H1 (cell line): ENCODE data around the gene PPP1R13B. TPM values are rescaled to one million over a fixed set of nuclear protein-coding genes. Genes with fewer than 3 reads are reported as not detected.

Experiments
- CTCF ChIA-PET: fragments of 300-600 bp; sonication (Branson Sonifier 250); formaldehyde crosslinking; loops from one replicate; lab custom pipeline; 2021; ENCODE audit not compliant: partially characterized antibody; lab: Charles Lee
- POLR2A ChIA-PET: fragments of 300-600 bp; sonication (Branson Sonifier 250); formaldehyde crosslinking; loops from one replicate; lab custom pipeline; 2021; ENCODE audit warnings: inconsistent platforms; ENCODE audit not compliant: partially characterized antibody; lab: Charles Lee
- DNase-seq, 2 experiments: peaks; one replicate each; pipeline versions ENCODE4 v3.0.0 to v3.0.0-alpha.2; 2010 to 2022; ENCODE audit warnings: low spot score in 2 of 2, low read depth in 1 of 2, mixed read lengths in 1 of 2
- FAIRE-seq: peaks from 2 replicates; lab custom pipeline; 2011; peaks lifted over from hg19 to GRCh38; lab: Jason Lieb, UNC
- H2AFZ ChIP-seq: 2 replicates; pipeline ENCODE4 v1.8.1; 2012; ENCODE audit warnings: low read length, inconsistent platforms
- H2AK5ac ChIP-seq: 2 replicates; pipeline ENCODE4 v1.6.1; 2013; ENCODE audit warnings: low read depth, low read length
- H2BK120ac ChIP-seq: replicated peaks from 2 replicates; pipeline ENCODE3; 2013; ENCODE audit warnings: low read depth, low read length, inconsistent platforms
- H2BK12ac ChIP-seq: 2 replicates; pipeline ENCODE4 v1.6.1; 2013; ENCODE audit warnings: low read depth, low read length
- H2BK15ac ChIP-seq: 2 replicates; pipeline ENCODE4 v1.6.1; 2013; ENCODE audit warnings: low read length
- H2BK20ac ChIP-seq: 2 replicates; pipeline ENCODE4 v1.6.1; 2013; ENCODE audit warnings: low read length
- H2BK5ac ChIP-seq: 2 replicates; pipeline ENCODE4 v1.6.1; 2013; ENCODE audit warnings: low read depth, low read length
- H3K14ac ChIP-seq: 2 replicates; pipeline ENCODE4 v1.6.1; 2013; ENCODE audit warnings: inconsistent platforms; ENCODE audit not compliant: insufficient read length
- H3K18ac ChIP-seq: 2 replicates; pipeline ENCODE4 v1.6.1; 2013; ENCODE audit warnings: low read length; ENCODE audit errors: extremely low read depth
- H3K23ac ChIP-seq: 2 replicates; pipeline ENCODE4 v1.6.1; 2013; ENCODE audit warnings: inconsistent platforms; ENCODE audit not compliant: insufficient read length
- H3K23me2 ChIP-seq: 2 replicates; pipeline ENCODE4 v1.6.1; 2013; ENCODE audit warnings: low read depth, low read length
- H3K27ac ChIP-seq: 2 replicates; pipeline ENCODE4 v1.6.1; 2011; ENCODE audit warnings: low read depth, low read length, inconsistent platforms
- H3K27me3 ChIP-seq, 4 experiments: replicated peaks in 1 of 4; 1 replicate in 1 of 4; 2 replicates in 3 of 4; pipeline versions ENCODE4 v1.6.1 to v1.8.1; 2011 to 2013; ENCODE audit warnings: low read length in 3 of 4, mild to moderate bottlenecking in 3 of 4, inconsistent platforms in 2 of 4, mixed read lengths in 2 of 4, moderate library complexity in 1 of 4; ENCODE audit not compliant: control insufficient read depth in 3 of 4, insufficient read depth in 3 of 4; ENCODE audit errors: extremely low read depth in 1 of 4
- H3K36me3 ChIP-seq, 4 experiments: 2 replicates each; pipeline versions ENCODE4 v1.6.1 to v1.8.1; 2011 to 2013; ENCODE audit warnings: mild to moderate bottlenecking in 4 of 4, low read length in 3 of 4, moderate library complexity in 2 of 4, control low read depth in 1 of 4, inconsistent platforms in 1 of 4; ENCODE audit not compliant: insufficient read depth in 4 of 4, control insufficient read depth in 2 of 4
- H3K4ac ChIP-seq: replicated peaks from 2 replicates; pipeline ENCODE3; 2013; ENCODE audit warnings: low read length, low read depth, mixed read lengths, inconsistent platforms; ENCODE audit not compliant: insufficient read length
- H3K4me1 ChIP-seq, 4 experiments: replicated peaks in 1 of 4; 1 replicate in 1 of 4; 2 replicates in 3 of 4; pipeline versions ENCODE4 v1.6.1 to v1.8.1; 2011 to 2013; ENCODE audit warnings: low read length in 3 of 4, inconsistent platforms in 2 of 4, mixed read lengths in 1 of 4; ENCODE audit not compliant: insufficient read depth in 4 of 4, control insufficient read depth in 3 of 4
- H3K4me2 ChIP-seq, 2 experiments: 2 replicates each; pipeline versions ENCODE4 v1.6.1 to v1.8.1; 2011 to 2013; ENCODE audit warnings: low read depth in 2 of 2, low read length in 2 of 2, control low read depth in 1 of 2, inconsistent platforms in 1 of 2, mild to moderate bottlenecking in 1 of 2; ENCODE audit not compliant: insufficient read depth in 1 of 2
- H3K4me3 ChIP-seq, 4 experiments: fragments of 200-600, 300-600 bp in 1 of 4; sonication (generic), shearing (Covaris generic), sonication (Bioruptor Twin) in 1 of 4; 2 replicates each; pipeline versions ENCODE4 v1.5.1 to v1.8.1; 2011 to 2016; ENCODE audit warnings: low read length in 4 of 4, low read depth in 3 of 4, control low read depth in 2 of 4, inconsistent platforms in 2 of 4, mild to moderate bottlenecking in 2 of 4, mixed read lengths in 1 of 4, moderate library complexity in 1 of 4; ENCODE audit not compliant: insufficient read depth in 2 of 4; ENCODE audit errors: extremely low read depth in 1 of 4
- H3K56ac ChIP-seq: replicated peaks from 2 replicates; pipeline ENCODE3; 2013; ENCODE audit warnings: low read depth, mild to moderate bottlenecking, mixed read lengths, low read length, inconsistent platforms; ENCODE audit not compliant: insufficient read length
- H3K79me1 ChIP-seq: 2 replicates; pipeline ENCODE4 v1.6.1; 2013; ENCODE audit warnings: low read depth, low read length, control low read depth
- H3K79me2 ChIP-seq, 2 experiments: 2 replicates each; pipeline versions ENCODE4 v1.6.1 to v1.8.1; 2012 to 2013; ENCODE audit warnings: low read length in 2 of 2, mild to moderate bottlenecking in 2 of 2, inconsistent platforms in 1 of 2; ENCODE audit not compliant: insufficient read depth in 2 of 2, control insufficient read depth in 1 of 2
- H3K9ac ChIP-seq, 4 experiments: replicated peaks in 1 of 4; 1 replicate in 1 of 4; 2 replicates in 3 of 4; pipeline versions ENCODE4 v1.6.1 to v1.8.1; 2011 to 2013; ENCODE audit warnings: low read depth in 3 of 4, low read length in 3 of 4, control low read depth in 2 of 4, mild to moderate bottlenecking in 2 of 4, moderate library complexity in 2 of 4, inconsistent platforms in 1 of 4; ENCODE audit errors: extremely low read depth in 1 of 4
- H3K9me3 ChIP-seq, 2 experiments: 2 replicates each; pipeline versions ENCODE4 v1.6.1 to v1.8.1; 2012 to 2013; ENCODE audit warnings: mild to moderate bottlenecking in 2 of 2, moderate library complexity in 2 of 2, control low read depth in 1 of 2, inconsistent platforms in 1 of 2, low read depth in 1 of 2, low read length in 1 of 2, mixed read lengths in 1 of 2; ENCODE audit not compliant: insufficient read depth in 2 of 2
- H4K20me1 ChIP-seq, 2 experiments: replicated peaks in 1 of 2; 2 replicates each; pipeline versions ENCODE3 to v1.8.1; 2011 to 2013; ENCODE audit warnings: inconsistent platforms in 2 of 2, low read length in 2 of 2, mild to moderate bottlenecking in 1 of 2; ENCODE audit not compliant: insufficient read depth in 2 of 2, control insufficient read depth in 1 of 2
- H4K5ac ChIP-seq: 2 replicates; pipeline ENCODE4 v1.6.1; 2013; ENCODE audit warnings: low read length, low read depth, mixed read lengths, inconsistent platforms; ENCODE audit not compliant: insufficient read length
- H4K8ac ChIP-seq: 2 replicates; pipeline ENCODE4 v1.8.0; 2013; ENCODE audit warnings: mild to moderate bottlenecking, moderate library complexity, low read length, inconsistent platforms; ENCODE audit not compliant: insufficient read depth; ENCODE audit errors: extremely low read depth
- H4K91ac ChIP-seq: replicated peaks from 2 replicates; pipeline ENCODE3; 2013; ENCODE audit warnings: low read length, mixed read lengths, inconsistent platforms; ENCODE audit not compliant: insufficient read length
- ATF2 ChIP-seq: IDR thresholded peaks from 2 replicates; pipeline ENCODE4 v1.6.1; 2012; ENCODE audit warnings: low read length, inconsistent platforms
- BCL11A ChIP-seq, 2 experiments: IDR thresholded peaks; one replicate each; pipeline ENCODE4 v1.6.1; 2011; ENCODE audit warnings: low read depth in 2 of 2, low read length in 2 of 2, mild to moderate bottlenecking in 2 of 2
- CREB1 ChIP-seq: IDR thresholded peaks from 2 replicates; pipeline ENCODE4 v1.6.1; 2012; ENCODE audit warnings: inconsistent platforms
- E2F6 ChIP-seq: IDR thresholded peaks from 2 replicates; pipeline ENCODE4 v1.6.1; 2012; ENCODE audit warnings: inconsistent platforms
- HDAC6 ChIP-seq: IDR thresholded peaks from one replicate; pipeline ENCODE4 v1.7.1; 2012; ENCODE audit warnings: low read depth, mild to moderate bottlenecking, inconsistent platforms, low read length, moderate library complexity
- MAFK ChIP-seq: IDR thresholded peaks from 2 replicates; pipeline ENCODE4 v1.6.1; 2012; ENCODE audit warnings: low read depth, mild to moderate bottlenecking, improper control_type of control experiment, low read length
- NANOG ChIP-seq: IDR thresholded peaks from 2 replicates; pipeline ENCODE4 v1.6.1; 2011; ENCODE audit warnings: low read length, low read depth, mild to moderate bottlenecking, inconsistent platforms; ENCODE audit not compliant: insufficient read depth, poor library complexity, severe bottlenecking
- RNF2 ChIP-seq: fragments of 200-900, 300-1000 bp; sonication (generic); IDR thresholded peaks from 2 replicates; pipeline ENCODE4 v1.7.1; 2016; ENCODE audit warnings: borderline replicate concordance, low read depth, mild to moderate bottlenecking, antibody characterized with exemption, low read length; ENCODE audit not compliant: poor library complexity, severe bottlenecking; ENCODE audit errors: missing control alignments
- RXRA ChIP-seq: IDR thresholded peaks from 2 replicates; pipeline ENCODE4 v1.6.1; 2011; ENCODE audit warnings: low read depth, mild to moderate bottlenecking, low read length, moderate library complexity; ENCODE audit not compliant: insufficient read depth
- SP1 ChIP-seq: IDR thresholded peaks from 2 replicates; pipeline ENCODE4 v1.6.1; 2011; ENCODE audit warnings: low read depth, low read length
- SP2 ChIP-seq: IDR thresholded peaks from 2 replicates; pipeline ENCODE4 v1.6.1; 2012; ENCODE audit warnings: mild to moderate bottlenecking, low read length, inconsistent platforms
- SP4 ChIP-seq: IDR thresholded peaks from 2 replicates; pipeline ENCODE4 v1.6.1; 2012; ENCODE audit warnings: low read length, inconsistent platforms
- WGBS, 2 experiments: shearing (Covaris generic) in 1 of 2; methylation state at CpG; one replicate each; pipeline versions ENCODE4 v1.1.6 to v1.1.7; 2013 to 2015; ENCODE audit warnings: low lambda C conversion rate in 2 of 2, mixed read lengths in 2 of 2, inconsistent platforms in 1 of 2, low coverage in 1 of 2, missing lambda C conversion rate in 1 of 2; ENCODE audit not compliant: insufficient replicate concordance in 2 of 2, insufficient coverage in 1 of 2, insufficient read length in 1 of 2; ENCODE audit errors: extremely low coverage in 1 of 2, missing lambda C conversion rate in 1 of 2; 5-methylcytosine and 5-hydroxymethylcytosine counted together
- polyA plus RNA-seq, 7 experiments: library from polyadenylated mRNA; depleted of rRNA in 3 of 7; stranded (reverse) in 5 of 7; unstranded in 2 of 7; fragments of >200 nt in 5 of 7; fragments of 200-250 nt in 2 of 7; gene quantifications; 1 replicate in 5 of 7; 2 replicates in 1 of 7; 4 replicates in 1 of 7; pipeline versions ENCODE4 v1.2.1 to v1.2.3, GENCODE V29; 2011 to 2013; ENCODE audit warnings: missing spikeins in 2 of 7, mixed read lengths in 2 of 7
- total RNA-seq: library from RNA; stranded (reverse); fragmentation: NEBNext Ultra II Directional; extraction: Animal tissue kit (Norgen Biotek cat#: 25700); gene quantifications from 2 replicates; pipeline ENCODE4 v1.2.1, GENCODE V29; 2021

The PPP1R13B gene
- total and polyA plus RNA-seq, 2 of the 8 experiments (the other 6 are each of a cell fraction or from before 2014, with no cell fraction given), result 2.6 to 8.9 TPM

- Histone ChIP-seq H2BK5ac (no peak overlapping the region), H3K23me2 (no peaks in the 10 kb centered on the region), H2BK12ac (no peak overlapping the region), H3K14ac (no peak overlapping the region), H3K4ac (no peak overlapping the region), H2BK15ac (no peak overlapping the region), H4K20me1 (peaks cover 4 to 21% of the 10 kb centered on the region in 2 experiments), H3K4me3 (no peak overlapping the region), H3K79me2 (peaks cover 0 to 3% of the 10 kb centered on the region in 2 experiments; a peak in 1 of 4 replicates), H3K4me2 (no peak overlapping the region), H4K91ac (no peak overlapping the region), H3K27me3 (no peaks in the 10 kb centered on the region), H3K56ac (no peak overlapping the region), H3K23ac (no peak overlapping the region), H2BK120ac (no peak overlapping the region), H3K9ac (no peak overlapping the region), H4K5ac (no peak overlapping the region), H2AK5ac (no peak overlapping the region), H2BK20ac (no peak overlapping the region), H4K8ac (no peak overlapping the region), H3K36me3 (peaks cover 13 to 59% (median 18%) of the 10 kb centered on the region in 4 experiments; a peak in 6 of 8 replicates), H3K4me1 (peaks cover 0 to 3% (median 0%) of the 10 kb centered on the region in 4 experiments; a peak in 1 of 7 replicates), H3K79me1 (peaks cover 8% of the 10 kb centered on the region), H3K18ac (no peak overlapping the region), H3K27ac (no peak overlapping the region), H3K9me3 (no peaks in the 10 kb centered on the region), H2AFZ (no peak overlapping the region)
- CTCF ChIA-PET, result interaction anchor here (0.5 to 0.6 kb wide), 2 partner anchors 1046 to 1430 kb away, joined by 3 read pairs; no protein-coding TSS in a partner anchor
- FAIRE-seq, result no peak
- DNase-seq, result no peak
- 99% methylated on average over 8 of the region's 8 CpGs; no CpG with 5 or more reads in 1 of the 2 experiments for WGBS, 2 experiments
- POLR2A ChIA-PET, result interaction anchor here (8.8 kb wide), 1 partner anchor 14 kb away, joined by 74 read pairs; no protein-coding TSS in a partner anchor
- TF ChIP-seq CREB1, result no peak
- TF ChIP-seq SP4, result no peak
- TF ChIP-seq RNF2, result no peak
- TF ChIP-seq RXRA, result no peak
- TF ChIP-seq E2F6, result no peak
- TF ChIP-seq NANOG, result no peak
- TF ChIP-seq SP2, result no peak
- TF ChIP-seq HDAC6, result no peak
- no peak for TF ChIP-seq BCL11A (IDR thresholded peaks at IDR 0.05; ENCODE audit: low read depth in 2 of 2, low read length in 2 of 2)
- TF ChIP-seq ATF2, result no peak
- TF ChIP-seq SP1, result no peak
- no peak for TF ChIP-seq MAFK
Observed at GRCh38 chr14:103690332-103690731, 157.0 kb downstream of the PPP1R13B start.
